DMS153 treated with DMSO at 0.1 percent for 48 hours (cell line): ENCODE results near the gene XKR7.

Experiments
- DNase-seq: peaks from one replicate; lab custom pipeline; 2025; ENCODE audit not compliant: unreplicated experiment; lab: John Stamatoyannopoulos, UW

Gene XKR7

GRCh38 chr20:32036716-32037485 lies 69.0 kb downstream of the XKR7 start:
- no peak for DNase-seq

- no peak for DNase-seq
Measured at GRCh38 chr20:32037929-32038328, 70.0 kb downstream of the XKR7 start.

- DNase-seq = no peak
Measured at GRCh38 chr20:32040142-32040953, 72.4 kb downstream of the XKR7 start.

GRCh38 chr20:32045999-32046398 lies 78.0 kb downstream of the XKR7 start:
- no peak for DNase-seq

- no peak for DNase-seq
Measured at GRCh38 chr20:32050324-32050841, 82.4 kb downstream of the XKR7 start.

GRCh38 chr20:32050851-32051556 lies 83.1 kb downstream of the XKR7 start:
- no peak for DNase-seq

GRCh38 chr20:32051720-32052089 lies 83.8 kb downstream of the XKR7 start:
- DNase-seq = no peak

- no peak for DNase-seq
Measured at GRCh38 chr20:32052090-32052777, 84.3 kb downstream of the XKR7 start, which contains the start of gene HCK. HCK (plus strand) TSS chr20:32052242.

GRCh38 chr20:32052778-32053362 lies 84.9 kb downstream of the XKR7 start:
- DNase-seq = no peak
